ENCODE results near the gene RPS19. TPM values are rescaled to one million over a fixed set of nuclear protein-coding genes. Genes with fewer than 3 reads are reported as not detected.

RPS19 gene
- polyA plus RNA-seq, 1 donor (not counting 4 experiments of a cell fraction or from before 2014, with no cell fraction given) = 2,290 TPM

- Histone ChIP-seq H3K9me1 (ENCODE audit: control insufficient read depth, extremely low read depth, insufficient read depth, low read length) (peaks cover 4% of the 10 kb centered on the region), H2AFZ (ENCODE audit: control insufficient read depth, low read length) (no peak overlapping the region), H3K4me2 (ENCODE audit: control insufficient read depth, extremely low read depth, insufficient read depth, low read depth, low read length) (peak overlapping the region; percentile 100), H3K4me1 (ENCODE audit: control insufficient read depth, extremely low read depth, insufficient read depth, low read length) (peaks cover 28% of the 10 kb centered on the region), H3K4me3 (ENCODE audit: control insufficient read depth in 2 of 3, extremely low read depth in 1 of 3, insufficient read depth in 2 of 3, low read depth in 1 of 3, low read length in 3 of 3) (peak overlapping the region; percentile 93 to 99 (median 97)), H3K27ac (ENCODE audit: control insufficient read depth, insufficient read depth, low read length) (peak overlapping the region; percentile 94), H4K20me1 (ENCODE audit: control insufficient read depth, extremely low read depth, insufficient read depth, low read length) (peaks cover 30% of the 10 kb centered on the region), H3K36me3 (ENCODE audit: control insufficient read depth in 2 of 2, extremely low read depth in 1 of 2, insufficient read depth in 2 of 2, low read length in 2 of 2) (peaks cover 33 to 48% of the 10 kb centered on the region in 2 experiments), H3K9ac (ENCODE audit: control insufficient read depth, extremely low read depth, insufficient read depth, low read length) (peak overlapping the region; percentile 99), H3K79me2 (ENCODE audit: control insufficient read depth, insufficient read depth, low read length) (peaks cover 54% of the 10 kb centered on the region), H3K27me3 (ENCODE audit: control insufficient read depth, extremely low read depth, insufficient read depth, low read length) (no peaks in the 10 kb centered on the region), H3K9me3 (ENCODE audit: control insufficient read depth, low read depth, low read length) (no peaks in the 10 kb centered on the region)
- TF ChIP-seq EZH2 (IDR thresholded peaks at IDR 0.05; ENCODE audit: low read length) = no peak
- TF ChIP-seq CTCF (optimal IDR thresholded peaks at IDR 0.05 in 1 of 3, IDR thresholded peaks at IDR 0.05 in 1 of 3, conservative IDR thresholded peaks at IDR 0.05 in 1 of 3; ENCODE audit: extremely low read depth in 1 of 3, insufficient read depth in 2 of 3, low read length in 3 of 3) = no peak
- dilution Hi-C loops (cut with MboI; ENCODE audit: extremely low pct_ligation_motif_present, low sequenced_read_pairs) = no loop called here
- no peak for DNase-seq (ENCODE audit: low read depth, low spot score)
- FAIRE-seq = no peak
Measured at GRCh38 chr19:41860419-41861115, 512 bp downstream of the RPS19 start.

- dilution Hi-C loops (cut with MboI; ENCODE audit: extremely low pct_ligation_motif_present, low sequenced_read_pairs) = no loop called here
- Histone ChIP-seq H3K27me3 (ENCODE audit: control insufficient read depth, extremely low read depth, insufficient read depth, low read length) (no peaks in the 10 kb centered on the region), H3K4me3 (ENCODE audit: control insufficient read depth in 2 of 3, extremely low read depth in 1 of 3, insufficient read depth in 2 of 3, low read depth in 1 of 3, low read length in 3 of 3) (peak overlapping the region; percentile 93 to 99 (median 97)), H3K36me3 (ENCODE audit: control insufficient read depth in 2 of 2, extremely low read depth in 1 of 2, insufficient read depth in 2 of 2, low read length in 2 of 2) (peaks cover 35 to 51% of the 10 kb centered on the region in 2 experiments), H3K79me2 (ENCODE audit: control insufficient read depth, insufficient read depth, low read length) (peaks cover 58% of the 10 kb centered on the region), H3K9ac (ENCODE audit: control insufficient read depth, extremely low read depth, insufficient read depth, low read length) (peak overlapping the region; percentile 99), H3K9me3 (ENCODE audit: control insufficient read depth, low read depth, low read length) (no peaks in the 10 kb centered on the region), H2AFZ (ENCODE audit: control insufficient read depth, low read length) (no peak overlapping the region), H4K20me1 (ENCODE audit: control insufficient read depth, extremely low read depth, insufficient read depth, low read length) (peaks cover 30% of the 10 kb centered on the region), H3K4me1 (ENCODE audit: control insufficient read depth, extremely low read depth, insufficient read depth, low read length) (peaks cover 28% of the 10 kb centered on the region), H3K4me2 (ENCODE audit: control insufficient read depth, extremely low read depth, insufficient read depth, low read depth, low read length) (peak overlapping the region; percentile 100), H3K9me1 (ENCODE audit: control insufficient read depth, extremely low read depth, insufficient read depth, low read length) (peaks cover 4% of the 10 kb centered on the region), H3K27ac (ENCODE audit: control insufficient read depth, insufficient read depth, low read length) (peak overlapping the region; percentile 94)
- DNase-seq (ENCODE audit: low read depth, low spot score) (no peak), FAIRE-seq (no peak)
- TF ChIP-seq EZH2 (IDR thresholded peaks at IDR 0.05; ENCODE audit: low read length) = no peak
- no peak for TF ChIP-seq CTCF (optimal IDR thresholded peaks at IDR 0.05 in 1 of 3, IDR thresholded peaks at IDR 0.05 in 1 of 3, conservative IDR thresholded peaks at IDR 0.05 in 1 of 3; ENCODE audit: extremely low read depth in 1 of 3, insufficient read depth in 2 of 3, low read length in 3 of 3)
Measured at GRCh38 chr19:41861116-41861768, 1.2 kb downstream of the RPS19 start.

All from keratinocyte (primary cell).